ENCODE results near the gene CYTIP. TPM values are rescaled to one million over a fixed set of nuclear protein-coding genes. Genes with fewer than 3 reads are reported as not detected.

CYTIP gene
- total RNA-seq, result 1 to 10 TPM in 3 of 4 donors, under 1 TPM in 1; 0.48 to 2.3 (median 1.1) TPM
- polyA plus RNA-seq, result under 1 TPM; 0.21 to 0.43 (median 0.35) TPM
- long read RNA-seq, donor 1, partial matches to known transcripts, result 0 of 3 reads
- long read RNA-seq, donor 1, other reads (novel, unspliced or antisense), result 0 of 3 reads
- long read RNA-seq, donor 2, partial matches to known transcripts, result 0 of 1 reads
- long read RNA-seq, donor 2, other reads (novel, unspliced or antisense), result 0 of 1 reads

- no peaks in the 10 kb centered on the region for H3K36me3 ChIP-seq (ENCODE audit: insufficient read depth in 1 of 2, low read depth in 1 of 2)
- H3K4me3 ChIP-seq, result peak within 1 kb of the TSS; percentile 17
- no peaks in the 10 kb centered on the region for H3K4me1 ChIP-seq
- H3K9me3 ChIP-seq, result no peaks in the 10 kb centered on the region
- peak within 1 kb of the TSS; percentile 48 for H3K27ac ChIP-seq
- TF ChIP-seq CTCF (IDR thresholded peaks at IDR 0.05), result no peak
- WGBS, 3 donors, result 87 to 88% (median 88%) methylated on average over 13 of the region's 13 CpGs
- intact Hi-C loops (cut with DNase I), result no loop called here
- H3K27me3 ChIP-seq (ENCODE audit: insufficient read depth in 3 of 3, low read length in 2 of 3), result no peaks in the 10 kb centered on the region
- DNase-seq, result no peak
- ATAC-seq, result peak in 1 of 4 donors; percentile 40
These were observed at the start of gene CYTIP for GRCh38 chr2:157443795-157444640. TSS of gene CYTIP (minus strand) at chr2:157444089. CDS start at chr2:157444020, 69 bp downstream.

- H3K27me3 ChIP-seq (ENCODE audit: insufficient read depth in 3 of 3, low read length in 2 of 3), result no peaks in the 10 kb centered on the region
- no peaks in the 10 kb centered on the region for H3K9me3 ChIP-seq
- peak; percentile 71 to 91 (median 84) for ATAC-seq
- peak; percentile 64 for TF ChIP-seq CTCF (IDR thresholded peaks at IDR 0.05)
- WGBS, 3 donors, result 11 to 13% (median 12%) methylated on average over 5 of the region's 5 CpGs
- no peak overlapping the region for H3K4me3 ChIP-seq
- peak; percentile 44 to 69 for DNase-seq
- H3K27ac ChIP-seq, result no peak overlapping the region
- H3K4me1 ChIP-seq, result no peaks in the 10 kb centered on the region
- H3K36me3 ChIP-seq (ENCODE audit: insufficient read depth in 1 of 2, low read depth in 1 of 2), result no peaks in the 10 kb centered on the region
- intact Hi-C loops (cut with DNase I), result loop anchor here in 1 of 2 donors (5.0 kb wide), 3 partner anchors 280 to 1260 kb away; no protein-coding TSS in a partner anchor
These were observed 48.4 kb upstream of the CYTIP start for GRCh38 chr2:157492189-157492773.

GRCh38 chr2:157489983-157490382 is 46.1 kb upstream of the CYTIP start:
- Histone ChIP-seq H3K4me1 (no peaks in the 10 kb centered on the region), H3K27ac (no peak overlapping the region), H3K4me3 (no peak overlapping the region), H3K9me3 (no peaks in the 10 kb centered on the region), H3K36me3 (ENCODE audit: insufficient read depth in 1 of 2, low read depth in 1 of 2) (no peaks in the 10 kb centered on the region), H3K27me3 (ENCODE audit: insufficient read depth in 3 of 3, low read length in 2 of 3) (no peaks in the 10 kb centered on the region)
- WGBS, 3 donors, result 60 to 67% (median 67%) methylated on average over 1 of the region's 1 CpG
- intact Hi-C loops (cut with DNase I), result loop anchor here in 1 of 2 donors (5.0 kb wide), 3 partner anchors 282 to 1262 kb away; no protein-coding TSS in a partner anchor
- ATAC-seq, result no peak
- TF ChIP-seq CTCF (IDR thresholded peaks at IDR 0.05), result no peak
- DNase-seq, result no peak

- H3K4me3 ChIP-seq, result no peak overlapping the region
- TF ChIP-seq CTCF (IDR thresholded peaks at IDR 0.05), result no peak
- ATAC-seq (no peak), DNase-seq (no peak)
- no peaks in the 10 kb centered on the region for H3K27me3 ChIP-seq (ENCODE audit: insufficient read depth in 3 of 3, low read length in 2 of 3)
- no peaks in the 10 kb centered on the region for H3K9me3 ChIP-seq
- no peaks in the 10 kb centered on the region for H3K4me1 ChIP-seq
- no peak overlapping the region for H3K27ac ChIP-seq
- no peaks in the 10 kb centered on the region for H3K36me3 ChIP-seq (ENCODE audit: insufficient read depth in 1 of 2, low read depth in 1 of 2)
- intact Hi-C loops (cut with DNase I), result no loop called here
- WGBS, 3 donors, result 58 to 70% (median 66%) methylated on average over 3 of the region's 3 CpGs
These were observed 45.0 kb upstream of the CYTIP start for GRCh38 chr2:157488877-157489276.
